Stimulated activated CD4-positive, alpha-beta T cell treated with anti-CD3 and anti-CD28 coated beads, Interleukin-1b, Interleukin-23, amount 100 ng/mL, for 1 hour (primary cell): ENCODE measurements around the gene TM4SF1.
"Not testable (repeated sequence)": the region's sequence is repeated elsewhere in the genome, so short reads cannot be mapped to it uniquely, and the experiment has no call there.

Source experiments
- DNase-seq, 2 donors: peaks; one replicate each; pipeline ENCODE4 v3.0.0-alpha.2; 2020; ENCODE audit warnings: low read depth in 2 of 2

The TM4SF1 gene

GRCh38 chr3:149395107-149396089 lies 17.9 kb upstream of the TM4SF1 start:
- no peak for DNase-seq

GRCh38 chr3:149393345-149394160 lies 16.1 kb upstream of the TM4SF1 start:
- DNase-seq, result no peak

- no peak for DNase-seq
Observed at GRCh38 chr3:149391960-149392359, 14.5 kb upstream of the TM4SF1 start.

GRCh38 chr3:149390772-149391212 lies 13.3 kb upstream of the TM4SF1 start:
- DNase-seq, result no peak

GRCh38 chr3:149390294-149390693 lies 12.8 kb upstream of the TM4SF1 start:
- DNase-seq, result no peak

- DNase-seq, result no peak
Observed at GRCh38 chr3:149388531-149389417, 11.3 kb upstream of the TM4SF1 start.

GRCh38 chr3:149388001-149388440 lies 10.6 kb upstream of the TM4SF1 start:
- no peak for DNase-seq

- DNase-seq, result no peak
Observed at GRCh38 chr3:149386299-149386606, 8.8 kb upstream of the TM4SF1 start.

- DNase-seq, result no peak
Observed at GRCh38 chr3:149385617-149386298, 8.3 kb upstream of the TM4SF1 start.

GRCh38 chr3:149384911-149385321 lies 7.5 kb upstream of the TM4SF1 start:
- DNase-seq, result no peak

GRCh38 chr3:149384167-149384566 lies 6.7 kb upstream of the TM4SF1 start:
- DNase-seq, result no peak

- no peak for DNase-seq
Observed at GRCh38 chr3:149383703-149384102, 6.3 kb upstream of the TM4SF1 start.

GRCh38 chr3:149382518-149382917 lies 5.1 kb upstream of the TM4SF1 start:
- DNase-seq, result no peak

GRCh38 chr3:149382101-149382467 lies 4.6 kb upstream of the TM4SF1 start:
- no peak for DNase-seq

GRCh38 chr3:149381173-149382100 lies 4.0 kb upstream of the TM4SF1 start:
- DNase-seq, result no peak

GRCh38 chr3:149380220-149380619 lies 2.8 kb upstream of the TM4SF1 start:
- not testable (repeated sequence) for DNase-seq

GRCh38 chr3:149378478-149379309 lies 1.2 kb upstream of the TM4SF1 start:
- no peak for DNase-seq

- no peak for DNase-seq
Observed at GRCh38 chr3:149376718-149377407, 586 bp downstream of the TM4SF1 start.
